ENCODE data around the gene DPYSL3.
A peak's percentile ranks its signal among the peaks of the same experiment; 100 is the strongest.
"Not testable (repeated sequence)": the region's sequence is repeated elsewhere in the genome, so short reads cannot be mapped to it uniquely, and the experiment has no call there.

DPYSL3 gene

GRCh38 chr5:147509710-147510651 is at the start of gene DPYSL3:
Gene DPYSL3, minus strand, starts transcription at chr5:147510068. Its CDS starts 210 bp downstream, at chr5:147509858.
- H3K4me3 Mint-ChIP-seq: no peak within 1 kb of the TSS
- H3K9me3 Mint-ChIP-seq: no peaks in the 10 kb centered on the region
- peaks cover 34% of the 10 kb centered on the region for H3K27me3 Mint-ChIP-seq
- ATAC-seq (no peak), DNase-seq (peak; percentile 4)
- peaks cover 2% of the 10 kb centered on the region for H3K36me3 Mint-ChIP-seq (ENCODE audit: low read depth)
- no peak within 1 kb of the TSS for H3K27ac Mint-ChIP-seq
- peaks cover 3% of the 10 kb centered on the region for H3K4me1 Mint-ChIP-seq

- Mint-ChIP-seq H3K27me3 (peaks cover 2% of the 10 kb centered on the region), H3K4me3 (no peak overlapping the region), H3K9me3 (no peaks in the 10 kb centered on the region), H3K36me3 (ENCODE audit: low read depth) (no peaks in the 10 kb centered on the region), H3K4me1 (no peaks in the 10 kb centered on the region), H3K27ac (no peak overlapping the region)
- ATAC-seq (peak; percentile 46), DNase-seq (no peak)
Observed at GRCh38 chr5:147558826-147559225, 49.0 kb upstream of the DPYSL3 start.

GRCh38 chr5:147557876-147558745 is 48.2 kb upstream of the DPYSL3 start:
- Mint-ChIP-seq H3K27me3 (peaks cover 2% of the 10 kb centered on the region), H3K4me3 (no peak overlapping the region), H3K27ac (no peak overlapping the region), H3K36me3 (ENCODE audit: low read depth) (no peaks in the 10 kb centered on the region), H3K4me1 (no peaks in the 10 kb centered on the region), H3K9me3 (no peaks in the 10 kb centered on the region)
- DNase-seq: no peak
- no peak for ATAC-seq

GRCh38 chr5:147555176-147555575 is 45.3 kb upstream of the DPYSL3 start:
- Mint-ChIP-seq H3K27ac (no peak overlapping the region), H3K36me3 (ENCODE audit: low read depth) (no peaks in the 10 kb centered on the region), H3K4me1 (no peaks in the 10 kb centered on the region), H3K9me3 (no peaks in the 10 kb centered on the region), H3K27me3 (no peaks in the 10 kb centered on the region), H3K4me3 (no peak overlapping the region)
- DNase-seq (no peak), ATAC-seq (no peak)

- Mint-ChIP-seq H3K4me3 (no peak overlapping the region), H3K9me3 (peaks cover 7% of the 10 kb centered on the region), H3K27ac (no peak overlapping the region), H3K27me3 (peaks cover 1% of the 10 kb centered on the region), H3K4me1 (no peaks in the 10 kb centered on the region), H3K36me3 (ENCODE audit: low read depth) (no peaks in the 10 kb centered on the region)
- no peak for ATAC-seq
- no peak for DNase-seq
Observed at GRCh38 chr5:147554261-147554817, 44.5 kb upstream of the DPYSL3 start.

- not testable (repeated sequence) for H3K27me3 Mint-ChIP-seq; H3K4me3 Mint-ChIP-seq; ATAC-seq; H3K36me3 Mint-ChIP-seq (ENCODE audit: low read depth); H3K27ac Mint-ChIP-seq; DNase-seq; H3K4me1 Mint-ChIP-seq; H3K9me3 Mint-ChIP-seq
Observed at GRCh38 chr5:147553817-147554216, 43.9 kb upstream of the DPYSL3 start.

GRCh38 chr5:147552897-147553296 is 43.0 kb upstream of the DPYSL3 start:
- Mint-ChIP-seq H3K9me3 (peaks cover 9% of the 10 kb centered on the region), H3K4me1 (no peaks in the 10 kb centered on the region), H3K36me3 (ENCODE audit: low read depth) (no peaks in the 10 kb centered on the region), H3K27ac (no peak overlapping the region), H3K4me3 (no peak overlapping the region), H3K27me3 (peaks cover 2% of the 10 kb centered on the region)
- ATAC-seq (no peak), DNase-seq (no peak)

GRCh38 chr5:147551677-147552076 is 41.8 kb upstream of the DPYSL3 start:
- Mint-ChIP-seq H3K9me3 (peaks cover 9% of the 10 kb centered on the region), H3K4me3 (no peak overlapping the region), H3K27ac (no peak overlapping the region), H3K4me1 (no peaks in the 10 kb centered on the region), H3K27me3 (peaks cover 2% of the 10 kb centered on the region), H3K36me3 (ENCODE audit: low read depth) (no peaks in the 10 kb centered on the region)
- no peak for ATAC-seq
- DNase-seq: no peak

GRCh38 chr5:147547730-147548129 is 37.9 kb upstream of the DPYSL3 start:
- no peak for ATAC-seq
- Mint-ChIP-seq H3K36me3 (ENCODE audit: low read depth) (no peaks in the 10 kb centered on the region), H3K4me3 (no peak overlapping the region), H3K9me3 (peaks cover 9% of the 10 kb centered on the region), H3K27ac (no peak overlapping the region), H3K4me1 (no peaks in the 10 kb centered on the region), H3K27me3 (peaks cover 6% of the 10 kb centered on the region)
- no peak for DNase-seq

GRCh38 chr5:147544556-147544955 is 34.7 kb upstream of the DPYSL3 start:
- no peak for DNase-seq
- peaks cover 6% of the 10 kb centered on the region for H3K27me3 Mint-ChIP-seq
- peaks cover 3% of the 10 kb centered on the region for H3K9me3 Mint-ChIP-seq
- no peak overlapping the region for H3K27ac Mint-ChIP-seq
- no peak overlapping the region for H3K4me3 Mint-ChIP-seq
- no peaks in the 10 kb centered on the region for H3K4me1 Mint-ChIP-seq
- no peaks in the 10 kb centered on the region for H3K36me3 Mint-ChIP-seq (ENCODE audit: low read depth)
- no peak for ATAC-seq

GRCh38 chr5:147539053-147539452 is 29.2 kb upstream of the DPYSL3 start:
- no peak for DNase-seq
- H3K4me3 Mint-ChIP-seq: no peak overlapping the region
- no peaks in the 10 kb centered on the region for H3K36me3 Mint-ChIP-seq (ENCODE audit: low read depth)

GRCh38 chr5:147538236-147538635 is 28.4 kb upstream of the DPYSL3 start:
- no peaks in the 10 kb centered on the region for H3K9me3 Mint-ChIP-seq
- H3K36me3 Mint-ChIP-seq (ENCODE audit: low read depth): no peaks in the 10 kb centered on the region
- no peak overlapping the region for H3K27ac Mint-ChIP-seq
- ATAC-seq (no peak), DNase-seq (no peak)
- no peak overlapping the region for H3K4me3 Mint-ChIP-seq
- no peaks in the 10 kb centered on the region for H3K27me3 Mint-ChIP-seq
- no peaks in the 10 kb centered on the region for H3K4me1 Mint-ChIP-seq

More at GRCh38 chr5:147539053-147539452, 29.2 kb upstream of the DPYSL3 start:
- H3K9me3 Mint-ChIP-seq: no peaks in the 10 kb centered on the region
- H3K27me3 Mint-ChIP-seq: peaks cover 2% of the 10 kb centered on the region
- no peak overlapping the region for H3K27ac Mint-ChIP-seq
- no peaks in the 10 kb centered on the region for H3K4me1 Mint-ChIP-seq
- no peak for ATAC-seq

GRCh38 chr5:147534172-147534951 is 24.5 kb upstream of the DPYSL3 start:
- DNase-seq (no peak), ATAC-seq (no peak)

GRCh38 chr5:147532156-147532555 is 22.3 kb upstream of the DPYSL3 start:
- Mint-ChIP-seq H3K4me1 (no peaks in the 10 kb centered on the region), H3K9me3 (no peaks in the 10 kb centered on the region), H3K4me3 (no peak overlapping the region), H3K36me3 (ENCODE audit: low read depth) (no peaks in the 10 kb centered on the region), H3K27ac (no peak overlapping the region), H3K27me3 (peaks cover 2% of the 10 kb centered on the region)
- no peak for ATAC-seq
- no peak for DNase-seq

More at GRCh38 chr5:147534172-147534951, 24.5 kb upstream of the DPYSL3 start:
- Mint-ChIP-seq H3K9me3 (no peaks in the 10 kb centered on the region), H3K27me3 (peaks cover 2% of the 10 kb centered on the region), H3K4me1 (no peaks in the 10 kb centered on the region), H3K36me3 (ENCODE audit: low read depth) (no peaks in the 10 kb centered on the region), H3K4me3 (no peak overlapping the region), H3K27ac (no peak overlapping the region)
